ENCODE data around the gene WNT11.
"Not testable (repeated sequence)": the region's sequence is repeated elsewhere in the genome, so short reads cannot be mapped to it uniquely, and the experiment has no call there.

The WNT11 gene

DNA sequence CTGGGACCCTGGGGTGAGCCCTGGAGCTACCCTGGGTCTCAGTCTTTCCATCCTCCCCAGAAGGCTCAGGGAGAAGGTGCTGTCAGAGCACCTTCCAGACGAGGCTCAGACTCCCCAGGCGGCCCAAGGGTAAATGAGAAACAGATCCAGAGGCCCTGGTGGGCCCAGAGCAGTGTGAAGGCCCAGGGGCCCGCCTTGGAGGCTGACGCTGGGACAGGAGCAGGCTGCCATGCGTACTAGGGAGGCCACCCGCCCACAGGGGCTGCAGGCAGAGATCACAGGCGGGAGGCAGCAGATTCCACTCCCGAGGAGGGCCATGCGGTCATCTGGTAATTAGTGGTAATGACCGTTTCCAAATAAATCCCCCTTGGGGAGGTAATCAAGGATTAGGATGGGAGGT lies 5.2 kb downstream of the WNT11 start:
- DNase-seq = no peak

DNA sequence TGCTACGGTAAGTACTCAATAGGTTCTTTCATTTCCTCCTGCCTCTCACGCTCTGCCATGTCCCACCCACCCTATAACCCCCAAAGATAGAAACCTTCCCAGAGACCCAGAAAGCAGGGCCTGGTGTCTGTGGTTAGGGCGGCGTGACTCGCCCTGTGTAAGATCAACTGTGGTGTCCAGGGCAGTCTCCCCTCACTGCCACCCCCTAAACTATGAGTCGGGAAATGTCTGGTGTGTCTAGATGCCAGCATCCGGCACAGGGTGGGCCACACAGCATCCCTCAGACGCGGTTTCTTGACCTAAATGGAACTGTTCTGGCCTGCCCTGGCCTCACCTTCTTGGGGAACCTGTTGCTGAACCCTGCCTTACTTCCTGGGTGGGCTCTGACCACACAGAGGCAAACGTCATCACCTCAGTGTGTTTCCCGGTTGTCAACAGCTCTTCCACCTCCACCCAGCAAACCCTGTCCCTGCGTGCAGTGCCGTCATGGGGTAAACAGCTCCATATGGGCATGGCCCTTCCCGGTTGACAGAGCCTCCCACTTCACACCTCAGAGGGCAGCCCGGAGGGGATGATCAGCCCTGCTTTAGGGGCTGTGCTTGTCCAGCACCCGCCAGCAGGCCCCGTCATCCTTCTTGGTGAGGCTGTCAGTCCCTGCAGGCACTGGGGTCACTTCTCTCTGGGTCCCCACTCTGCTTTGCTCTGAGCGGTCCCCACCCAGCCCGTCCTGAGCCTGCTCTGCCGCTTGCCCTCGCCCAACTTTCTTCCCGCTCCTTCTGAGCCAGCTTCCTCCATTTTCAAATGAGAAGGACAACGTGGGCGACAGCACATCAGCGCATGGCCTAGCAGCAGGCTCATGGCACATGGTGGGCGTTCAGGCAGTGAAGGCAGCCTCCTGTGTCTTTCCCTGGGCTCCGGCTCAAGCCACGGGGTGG lies 6.0 kb downstream of the WNT11 start:
- no peak for DNase-seq

DNA sequence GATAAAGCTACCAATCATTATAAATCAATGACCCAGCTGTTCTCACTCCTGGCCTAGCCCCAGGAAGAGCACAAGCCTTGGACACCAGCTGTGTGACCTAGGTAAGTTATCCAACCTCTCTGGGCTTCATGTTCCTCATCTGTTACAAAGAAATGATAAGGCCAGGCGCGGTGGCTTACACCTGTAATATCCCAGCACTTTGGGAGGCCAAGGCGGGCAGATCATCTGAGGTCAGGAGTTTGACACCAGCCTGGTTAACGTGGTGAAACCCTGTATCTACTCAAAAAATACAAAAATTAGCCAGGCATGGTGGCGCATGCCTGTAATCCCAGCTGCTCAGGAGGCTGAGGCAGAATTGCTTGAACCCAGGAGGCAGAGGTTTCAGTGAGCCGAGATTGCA lies 7.6 kb downstream of the WNT11 start:
- DNase-seq = not testable (repeated sequence)

DNA sequence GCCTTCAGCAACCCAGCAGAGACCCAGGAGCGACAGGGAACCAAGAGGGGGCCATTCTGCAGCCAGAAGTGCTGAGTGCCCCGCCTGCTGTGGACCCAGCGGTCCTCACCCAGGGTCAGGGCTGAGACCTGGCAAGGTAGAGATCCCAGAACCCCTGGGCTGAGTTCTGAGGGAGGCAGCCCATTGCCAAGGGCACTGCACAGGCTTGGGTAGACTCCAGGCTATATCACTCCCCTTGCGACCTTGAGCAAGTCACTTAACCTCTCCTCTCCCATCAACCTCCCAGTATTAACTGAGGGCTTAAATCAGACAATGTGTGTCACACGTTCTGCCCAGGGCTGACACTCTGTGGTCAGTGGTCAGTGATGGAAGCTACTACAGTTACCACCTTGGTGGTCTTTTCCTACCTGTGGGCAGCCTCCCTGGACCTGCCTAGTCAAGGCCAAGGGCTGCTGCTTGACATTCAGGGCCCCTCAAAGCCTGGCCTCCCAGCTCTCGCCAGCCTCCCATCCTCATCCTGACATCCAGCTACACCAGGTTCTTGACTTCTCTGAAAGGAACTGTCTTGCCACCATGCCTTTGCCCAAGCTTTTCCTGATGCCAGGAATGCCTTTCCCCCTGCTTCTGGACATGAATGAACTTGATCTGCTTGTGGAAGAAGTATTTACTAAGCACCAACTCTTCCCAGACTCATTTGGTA lies 8.2 kb downstream of the WNT11 start:
- no peak for DNase-seq

DNA sequence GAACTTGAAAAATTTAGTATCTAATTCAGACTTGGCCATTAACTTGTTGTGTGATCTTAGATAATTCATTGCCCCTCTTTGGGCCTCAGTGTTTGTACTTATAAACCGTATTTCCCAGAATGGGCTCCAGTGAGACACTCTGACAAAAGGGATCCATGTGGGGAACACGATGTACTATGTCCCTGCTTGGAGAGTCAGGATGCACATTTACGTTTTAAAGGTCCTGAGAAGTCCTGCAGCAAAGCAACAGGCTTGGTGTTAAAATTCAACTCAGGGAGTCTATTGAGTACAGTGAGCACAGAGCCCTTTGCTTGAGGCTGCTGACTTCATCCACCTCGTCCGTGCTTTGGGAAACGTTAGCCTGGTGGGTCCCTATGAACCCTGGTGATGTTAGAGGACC lies 9.0 kb downstream of the WNT11 start:
- no peak for DNase-seq

DNA sequence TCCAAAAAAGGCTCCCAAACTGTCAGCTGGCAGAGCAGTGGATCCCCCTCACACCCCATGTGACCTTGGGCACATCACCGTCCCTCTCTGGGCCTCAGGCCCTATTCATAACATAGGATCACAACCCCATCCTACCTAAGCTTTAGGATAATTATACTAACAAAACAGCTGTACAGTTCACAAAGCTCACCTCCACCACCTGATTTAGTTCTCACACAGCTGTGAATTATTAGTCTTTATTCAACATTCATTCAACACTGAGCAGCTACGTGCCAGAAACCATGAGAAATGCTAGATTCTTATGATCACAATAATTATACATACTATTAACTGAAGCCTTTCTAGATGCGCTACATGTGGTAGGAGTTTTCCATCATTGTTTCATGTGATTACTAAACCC lies 9.5 kb downstream of the WNT11 start:
- DNase-seq = no peak

DNA sequence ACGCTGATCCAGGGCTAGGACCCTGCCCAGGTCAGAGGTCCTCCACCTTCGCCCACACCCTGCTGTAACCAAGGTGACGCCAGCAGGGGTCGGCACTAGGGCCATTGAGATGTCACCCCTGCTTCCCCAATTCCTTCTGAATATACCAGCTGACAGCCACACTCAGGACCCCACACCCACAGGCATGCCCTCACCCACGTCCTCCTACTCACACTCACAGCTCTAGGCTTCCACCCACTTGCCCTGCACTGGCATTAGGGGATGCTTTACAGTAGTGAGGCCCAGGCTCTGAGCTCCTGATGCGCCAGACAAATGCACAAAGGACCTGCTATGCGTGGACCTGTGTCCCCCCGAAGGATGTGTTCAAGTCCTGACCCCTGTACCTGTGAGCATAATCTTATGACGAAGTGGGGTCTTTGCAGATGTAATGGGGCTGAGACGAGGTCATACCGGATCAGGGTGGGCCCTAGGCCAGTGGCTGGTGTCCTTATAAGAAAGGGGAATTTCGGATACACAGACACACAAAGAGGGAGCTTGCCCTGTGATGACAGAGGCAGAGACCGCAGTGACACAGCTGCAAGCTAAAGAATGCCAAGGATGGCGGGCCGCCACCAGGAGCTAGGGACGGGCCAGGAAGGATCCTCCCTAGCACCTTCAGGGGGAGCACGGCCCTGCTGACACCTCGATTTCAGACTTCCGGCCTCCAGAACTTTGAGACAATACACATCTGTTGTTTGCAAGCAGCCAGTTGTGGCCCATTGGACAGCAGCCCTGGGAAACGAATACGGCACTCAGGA lies 11.2 kb downstream of the WNT11 start:
- DNase-seq = no peak

DNA sequence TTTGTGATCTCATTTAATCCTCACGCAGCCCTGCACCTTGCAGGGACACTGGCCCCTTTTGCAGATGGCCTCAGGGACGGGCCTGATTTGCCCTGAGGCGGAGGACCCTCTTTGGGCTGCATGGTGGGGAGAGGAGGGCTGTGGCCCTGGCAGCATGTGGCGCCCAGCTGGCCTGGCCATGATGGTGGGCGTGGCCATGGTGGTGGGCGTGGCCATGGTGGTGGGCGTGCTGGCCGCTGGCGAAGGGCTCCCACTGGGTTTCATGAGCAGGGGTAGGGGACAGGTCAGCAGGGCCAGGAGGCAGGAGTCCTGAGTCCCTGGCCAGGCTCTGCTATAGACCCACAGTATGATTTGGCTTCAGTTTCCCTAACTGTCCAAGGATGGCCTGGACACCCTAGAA lies 13.1 kb downstream of the WNT11 start:
- no peak for DNase-seq

DNA sequence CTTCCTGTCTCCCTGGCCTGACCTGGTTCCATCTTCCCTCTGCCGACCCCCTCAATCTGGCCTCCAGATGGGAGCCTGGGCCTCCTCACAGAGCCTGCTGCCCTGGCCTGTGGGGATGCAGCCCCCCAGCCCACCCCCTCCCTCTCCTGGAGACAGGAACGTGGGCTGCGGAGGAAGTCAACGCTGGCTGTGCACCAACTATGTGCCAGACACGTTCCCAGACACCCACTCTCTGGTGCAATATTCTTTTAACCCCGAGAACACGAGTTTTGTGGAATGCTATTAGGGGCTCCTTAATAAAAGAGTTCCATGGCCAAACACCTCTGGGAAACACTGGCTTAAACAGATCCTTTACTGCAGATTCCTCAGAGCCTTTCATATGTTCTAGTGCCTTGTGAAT lies 15.9 kb downstream of the WNT11 start:
- no peak for DNase-seq

DNA sequence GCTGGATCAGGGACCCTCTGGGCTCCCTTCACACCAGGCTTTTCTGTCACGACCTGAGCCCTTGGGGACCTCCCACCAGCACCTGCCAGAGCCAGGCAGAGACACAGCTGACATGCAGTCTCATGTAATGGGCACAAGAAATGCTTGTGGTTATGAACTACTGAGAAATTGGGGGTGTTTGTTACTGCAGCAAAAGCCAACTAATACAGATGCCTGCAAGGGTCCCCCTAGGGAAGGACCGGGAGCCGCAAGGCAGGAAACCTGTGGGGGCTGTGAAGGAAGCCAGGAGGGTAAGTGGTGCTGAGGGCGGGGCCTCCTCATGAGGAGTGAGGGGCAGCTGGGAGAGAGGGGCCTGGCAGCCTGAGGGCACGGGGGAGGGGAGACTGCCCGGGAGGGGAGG lies 16.6 kb downstream of the WNT11 start:
- no peak for DNase-seq

DNA sequence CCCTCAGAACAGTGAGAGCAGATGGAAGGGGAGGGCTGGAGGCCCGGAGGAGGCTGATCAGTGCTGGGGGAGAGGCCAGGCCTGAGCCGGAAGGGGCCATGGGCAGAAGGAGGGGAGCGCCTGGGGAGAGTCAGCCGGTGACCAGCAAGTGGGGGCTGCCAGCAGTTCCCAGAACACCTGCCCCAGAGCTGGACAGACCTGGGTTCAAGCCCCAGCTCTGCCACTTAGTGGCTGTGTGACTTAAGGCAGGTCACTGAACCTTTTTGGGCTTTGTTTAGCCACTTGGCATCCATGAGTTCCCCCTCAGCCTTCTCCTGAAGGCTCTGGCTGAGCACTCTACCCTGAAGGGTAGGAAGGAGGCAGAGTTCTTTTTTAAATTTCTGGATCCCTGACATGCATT lies 17.4 kb downstream of the WNT11 start:
- DNase-seq = no peak

DNA sequence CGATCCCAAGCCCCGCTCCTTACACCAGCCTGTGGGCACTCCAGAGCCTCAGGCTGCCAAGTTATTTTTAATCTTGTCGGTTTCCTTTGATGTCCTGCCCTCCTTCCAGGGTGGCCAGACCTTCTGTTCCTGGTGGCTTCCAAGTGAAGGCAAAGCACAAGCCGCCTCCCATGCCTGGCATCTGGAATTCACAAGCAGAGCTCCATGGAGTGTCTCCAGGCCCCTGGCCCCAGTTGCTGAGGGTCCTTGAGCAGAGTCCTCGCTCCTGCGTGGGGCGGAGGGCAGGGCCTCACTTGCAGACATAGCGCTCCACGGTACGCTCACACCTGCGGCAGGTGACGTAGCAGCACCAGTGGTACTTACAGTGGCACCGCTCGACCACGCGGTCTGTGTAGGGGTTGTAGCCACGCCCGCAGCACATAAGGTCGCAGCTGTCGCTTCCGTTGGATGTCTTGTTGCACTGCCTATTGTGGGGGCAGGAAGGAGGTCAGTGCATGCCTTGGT lies 19.5 kb downstream of the WNT11 start:
- DNase-seq = no peak

DNA sequence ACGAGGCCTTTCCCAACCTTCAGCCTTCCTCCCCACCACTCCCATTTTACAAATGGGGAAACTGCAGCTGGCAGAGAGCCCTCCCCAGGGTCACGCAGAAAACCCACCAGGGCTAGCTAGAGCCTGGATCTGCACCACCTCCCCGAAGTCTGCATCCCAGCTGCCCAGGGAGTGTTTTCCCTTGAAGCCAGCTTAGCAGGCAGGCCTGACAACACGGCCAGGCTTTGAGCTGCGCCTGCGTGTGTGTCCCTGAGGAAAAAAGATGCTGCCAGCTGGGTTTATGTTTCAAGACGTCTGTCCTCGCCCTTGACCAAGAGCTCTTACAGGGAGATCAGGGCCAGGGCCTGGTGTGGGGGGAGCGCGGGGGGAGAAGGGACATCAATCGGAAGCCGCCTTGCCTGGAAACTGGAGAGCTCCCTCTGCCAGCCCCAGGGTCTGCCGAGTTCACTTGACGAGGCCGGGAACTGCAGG lies 20.3 kb downstream of the WNT11 start:
- DNase-seq = peak; percentile 34

DNA sequence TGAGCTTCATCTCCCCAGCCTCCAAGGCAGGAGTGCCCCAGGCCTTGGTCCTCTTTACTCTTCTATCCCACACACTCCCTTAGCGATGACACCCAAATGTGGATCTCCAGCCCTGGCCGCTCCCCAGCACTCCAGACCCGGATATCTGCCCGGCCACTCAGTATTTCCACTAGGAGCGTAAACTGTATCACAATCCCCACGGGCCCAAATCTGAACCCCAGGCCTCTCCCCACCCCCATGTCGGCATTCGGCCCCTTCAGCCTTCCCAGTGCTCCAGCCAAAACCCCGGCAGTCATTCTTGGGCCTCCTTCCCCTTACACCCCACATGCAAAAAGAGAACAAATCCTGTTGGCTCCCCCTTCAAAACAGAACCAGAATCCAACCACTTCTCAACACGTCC lies 20.8 kb downstream of the WNT11 start:
- no peak for DNase-seq

DNA sequence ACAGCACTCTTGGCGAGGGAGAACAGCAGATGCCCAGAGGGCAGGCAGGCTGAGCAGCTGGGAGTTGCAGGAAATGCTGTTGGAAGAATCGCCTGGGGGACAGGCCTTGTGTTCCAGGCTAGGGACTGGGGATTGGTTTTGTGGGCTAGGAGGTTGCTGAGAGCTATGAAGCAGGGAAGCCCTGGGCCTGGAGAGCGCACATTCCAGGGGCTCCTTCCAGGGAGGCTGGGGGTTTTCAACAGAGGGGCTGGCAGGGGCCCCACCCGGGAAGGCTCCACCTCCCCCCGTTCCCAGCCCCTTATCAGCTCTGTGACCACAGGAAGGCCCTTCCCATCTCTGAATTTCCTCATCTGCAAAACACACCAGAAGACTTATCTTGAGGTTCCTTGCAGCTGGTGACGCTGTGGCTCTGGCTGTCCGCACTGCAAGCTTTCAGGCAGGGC lies 21.7 kb downstream of the WNT11 start:
- DNase-seq = no peak

DNA sequence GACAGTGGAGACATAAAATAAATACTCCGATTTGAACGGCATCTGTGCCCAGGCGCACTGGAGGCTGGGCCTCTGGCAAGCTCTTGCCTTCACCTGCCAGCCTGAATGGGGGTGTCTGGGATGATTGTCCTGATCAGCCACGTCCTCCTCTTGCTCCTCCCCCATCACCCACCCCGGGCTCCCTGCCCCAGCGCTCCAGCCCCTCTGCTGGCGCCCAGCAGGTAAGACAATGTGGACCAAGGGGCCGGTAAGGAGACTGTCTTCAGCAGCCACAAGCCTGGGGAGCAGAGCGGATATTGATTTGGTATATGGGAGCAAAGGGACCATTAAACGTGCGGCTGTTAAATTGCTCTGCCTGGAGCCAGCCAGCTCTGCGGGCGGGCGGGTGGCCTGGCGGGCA lies 24.9 kb downstream of the WNT11 start:
- no peak for DNase-seq

DNA sequence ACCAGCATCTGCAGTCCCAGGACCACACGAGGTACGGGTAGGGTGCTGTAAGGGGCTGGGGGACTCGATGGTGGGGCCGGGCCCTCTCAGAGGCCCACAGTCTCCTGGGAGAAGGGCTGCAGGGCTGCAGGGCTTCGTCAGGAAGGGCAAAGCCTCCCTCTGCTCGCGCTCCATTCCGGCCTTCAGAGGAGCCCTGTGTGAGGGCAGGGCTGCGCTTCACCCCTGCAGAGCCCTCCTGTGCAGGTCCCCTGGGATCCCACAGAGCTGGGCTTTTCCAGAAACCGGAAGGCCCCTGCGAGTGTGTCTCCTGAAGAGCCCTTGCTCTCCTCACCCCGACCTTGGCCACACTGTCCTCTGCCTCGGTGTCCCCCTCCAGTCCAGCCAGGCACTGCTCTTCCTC lies 27.2 kb downstream of the WNT11 start:
- DNase-seq = no peak

DNA sequence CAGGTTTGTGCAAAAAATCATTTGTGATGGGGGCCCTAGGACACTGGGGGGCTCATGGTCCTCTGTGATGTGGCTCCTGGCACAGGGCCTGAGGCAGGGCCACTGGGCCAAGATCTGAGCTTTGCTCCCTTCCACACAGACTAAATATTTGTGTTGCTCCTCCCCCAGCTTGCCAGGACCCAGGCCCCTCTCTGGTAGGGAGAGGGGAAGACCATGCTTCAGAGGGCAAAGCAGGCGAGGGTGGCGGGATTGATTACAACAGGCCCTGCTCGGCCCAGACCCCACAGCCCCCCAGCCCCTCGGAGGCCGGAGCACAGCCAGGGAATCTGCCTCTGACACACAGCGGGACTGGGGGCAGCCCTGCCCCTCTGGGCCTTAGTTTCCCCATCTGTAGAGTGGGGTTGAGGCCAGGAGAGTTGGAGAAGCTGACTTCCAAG lies 29.0 kb downstream of the WNT11 start:
- no peak for DNase-seq

DNA sequence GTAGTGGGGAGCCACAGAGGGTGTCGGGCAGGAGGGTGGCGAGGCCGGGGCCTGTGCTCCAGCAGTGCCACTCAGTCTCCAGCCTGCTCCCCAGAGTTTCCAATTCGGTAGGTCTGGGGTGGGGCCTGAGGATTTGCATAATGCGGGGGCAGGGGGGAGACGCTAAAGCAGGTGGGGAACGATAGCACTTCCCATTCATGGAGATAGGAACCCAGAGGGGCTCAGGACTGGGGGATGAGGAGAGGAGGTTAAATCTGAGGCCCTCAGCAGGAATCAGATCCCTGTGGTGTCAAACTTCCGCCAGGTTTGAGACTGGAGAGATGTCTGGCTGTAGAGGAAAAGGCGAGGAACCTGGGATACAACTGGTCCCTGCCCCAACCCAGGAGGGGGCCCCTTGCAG lies 29.8 kb downstream of the WNT11 start:
- DNase-seq = no peak

DNA sequence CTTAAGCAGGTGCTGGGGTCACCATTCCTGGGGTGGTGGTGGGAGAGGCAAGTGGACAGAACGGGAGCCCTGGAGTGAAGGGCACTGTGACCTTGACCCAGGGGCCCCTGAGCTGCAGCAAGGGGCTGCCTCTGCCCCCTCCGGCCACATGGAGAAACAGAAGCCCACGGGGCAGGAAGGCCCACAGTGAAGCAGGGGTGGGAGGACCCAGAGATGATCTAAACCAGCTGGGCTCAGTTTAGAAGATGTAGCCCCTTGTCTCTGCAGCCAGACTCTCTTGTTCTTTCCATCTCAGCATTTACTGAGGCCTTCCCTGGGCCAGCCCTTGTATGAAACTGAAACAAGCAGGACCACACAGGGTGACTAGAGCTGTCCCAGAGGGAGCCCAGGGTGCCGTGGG lies 30.5 kb downstream of the WNT11 start:
- DNase-seq = no peak

DNA sequence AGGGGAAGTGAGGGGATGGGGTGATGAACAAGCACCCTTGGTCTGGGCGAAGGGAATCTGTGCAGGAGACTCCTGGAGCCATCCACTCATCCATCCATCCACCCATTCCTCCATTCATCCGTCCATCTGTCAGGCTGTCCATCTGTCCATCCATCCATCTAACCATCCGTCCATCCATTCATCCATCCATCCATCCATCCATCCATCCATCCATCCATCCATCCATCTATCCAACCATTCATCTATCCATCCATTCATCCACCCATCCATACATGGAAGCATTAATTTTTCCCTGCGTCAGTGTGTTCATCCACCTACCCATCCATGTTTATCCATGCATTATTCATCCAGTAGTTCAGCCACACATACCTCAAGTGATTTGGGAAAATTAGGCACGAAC lies 32.0 kb downstream of the WNT11 start:
- no peak for DNase-seq

DNA sequence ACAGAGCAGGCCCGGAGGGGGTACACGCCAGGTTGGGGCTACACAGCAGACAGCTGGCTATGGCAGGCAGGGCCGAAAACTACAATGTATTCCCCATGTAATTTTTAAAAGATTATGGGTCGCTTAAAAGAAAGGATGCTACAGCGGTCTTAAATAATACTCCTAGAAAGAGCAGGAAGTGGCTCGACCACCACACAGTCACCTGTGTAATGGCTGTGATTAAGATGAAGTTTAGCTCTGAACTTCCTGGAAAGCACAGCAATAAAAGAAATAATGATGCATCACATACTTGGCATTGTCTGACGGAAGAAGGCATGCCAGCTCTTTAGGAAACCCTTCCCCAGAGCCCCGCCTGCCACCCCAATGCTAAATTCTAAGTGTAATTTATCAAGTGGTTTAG lies 32.6 kb downstream of the WNT11 start:
- no peak for DNase-seq

DNA sequence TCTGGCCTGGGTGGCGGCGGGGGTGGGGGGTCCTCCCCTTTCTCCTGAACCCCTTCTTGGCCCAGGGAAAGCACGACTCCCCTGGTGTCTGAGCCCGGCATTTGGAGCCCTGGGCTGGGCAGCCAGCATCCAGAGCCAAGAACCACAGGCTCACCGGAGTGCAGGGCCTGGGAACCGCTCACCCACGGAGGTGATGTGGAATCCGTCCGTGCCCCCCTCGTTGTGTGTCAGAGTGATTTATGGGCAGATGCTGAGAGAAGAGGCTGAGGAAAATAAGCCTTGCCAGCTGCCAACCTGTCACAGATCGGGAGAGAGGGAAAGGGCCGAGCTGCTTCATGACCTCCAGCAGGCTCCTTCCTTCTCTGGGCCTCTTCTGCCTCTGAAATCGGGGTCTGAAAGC lies 33.7 kb downstream of the WNT11 start:
- peak; percentile 65 for DNase-seq
